HG03095 (cell line): ENCODE data around the gene GRK4.

ENCODE experiments used
- ATAC-seq: cut with Tn5 transposase; IDR thresholded peaks from one replicate; pipeline ENCODE4 v1.9.1; 2021; ENCODE audit warnings: moderate library complexity; ENCODE audit not compliant: unreplicated experiment

Gene GRK4

GRCh38 chr4:3067473-3068001, 104.2 kb downstream of the GRK4 start:
- ATAC-seq: no peak

DNA sequence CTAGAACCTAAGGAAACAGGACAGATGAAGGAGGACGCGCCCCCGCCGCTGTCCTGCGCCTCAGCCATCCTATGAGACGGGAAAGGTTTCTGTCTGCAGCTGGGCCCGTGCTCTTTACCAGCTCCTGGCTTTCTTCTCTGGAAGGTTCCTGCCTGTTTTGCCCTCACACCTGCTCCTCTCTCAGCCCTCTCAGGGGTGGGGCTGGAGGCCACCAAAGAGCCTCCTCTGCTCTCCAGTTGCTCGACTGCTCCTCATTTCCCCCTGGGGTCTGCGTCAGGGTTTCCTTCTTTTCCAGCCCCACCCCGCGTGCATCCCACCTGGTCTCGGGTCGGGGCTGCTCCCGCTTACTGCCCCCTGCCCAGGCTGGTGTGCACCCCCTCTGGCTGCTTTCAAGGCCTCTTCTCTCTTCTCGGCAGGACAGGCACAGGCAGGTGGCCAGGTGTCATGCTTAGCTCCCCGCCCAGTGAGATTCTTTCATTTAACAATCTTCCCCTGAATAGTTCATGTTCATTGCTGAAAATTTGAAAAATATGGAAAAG, 106.4 kb downstream of the GRK4 start:
- no peak for ATAC-seq

- ATAC-seq: no peak
Observed at GRCh38 chr4:3070709-3071500, 107.5 kb downstream of the GRK4 start.

DNA sequence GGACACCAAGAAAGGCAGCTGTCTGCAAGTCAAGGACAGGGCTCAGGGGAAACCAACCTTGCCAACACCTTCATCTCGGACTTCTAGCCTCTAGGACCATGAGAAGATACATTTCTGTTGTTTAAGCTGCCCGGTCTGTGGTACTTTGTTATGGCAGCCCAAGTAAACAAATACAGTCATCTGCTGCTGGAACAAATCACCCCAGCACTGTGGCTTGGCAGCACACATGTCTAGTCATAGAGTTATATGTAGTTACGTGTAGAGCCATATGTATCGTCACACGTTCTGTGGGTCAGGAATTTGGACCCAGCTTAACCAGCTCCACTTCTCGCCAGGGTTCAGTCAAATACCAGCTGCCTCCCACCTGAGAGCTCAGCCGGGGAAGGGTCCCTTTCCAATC, 108.4 kb downstream of the GRK4 start:
- no peak for ATAC-seq

DNA sequence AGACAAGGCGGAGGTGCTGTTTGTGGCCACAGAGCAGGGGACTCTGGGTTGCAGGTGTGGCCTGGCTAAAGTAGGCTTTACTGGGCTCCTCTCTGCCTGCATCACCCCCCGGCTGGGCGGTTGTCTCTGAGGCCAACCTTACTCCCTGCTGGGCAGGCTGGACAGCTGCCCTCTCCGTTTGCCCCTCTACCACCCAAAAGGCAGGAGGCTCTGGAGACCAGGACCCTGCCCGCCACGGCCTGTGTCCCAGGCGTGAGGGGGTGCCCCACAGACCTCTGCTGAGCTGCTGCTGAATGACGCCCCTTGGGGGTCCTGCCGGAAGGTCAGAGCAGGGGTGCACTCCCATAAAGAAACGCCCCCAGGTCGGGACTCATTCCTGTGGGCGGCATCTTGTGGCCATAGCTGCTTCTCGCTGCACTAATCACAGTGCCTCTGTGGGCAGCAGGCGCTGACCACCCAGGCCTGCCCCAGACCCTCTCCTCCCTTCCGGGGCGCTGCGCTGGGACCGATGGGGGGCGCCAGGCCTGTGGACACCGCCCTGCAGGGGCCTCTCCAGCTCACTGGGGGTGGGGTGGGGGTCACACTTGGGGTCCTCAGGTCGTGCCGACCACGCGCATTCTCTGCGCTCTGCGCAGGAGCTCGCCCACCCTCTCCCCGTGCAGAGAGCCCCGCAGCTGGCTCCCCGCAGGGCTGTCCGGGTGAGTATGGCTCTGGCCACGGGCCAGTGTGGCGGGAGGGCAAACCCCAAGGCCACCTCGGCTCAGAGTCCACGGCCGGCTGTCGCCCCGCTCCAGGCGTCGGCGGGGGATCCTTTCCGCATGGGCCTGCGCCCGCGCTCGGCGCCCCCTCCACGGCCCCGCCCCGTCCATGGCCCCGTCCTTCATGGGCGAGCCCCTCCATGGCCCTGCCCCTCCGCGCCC, 110.0 kb downstream of the GRK4 start:
- peak; percentile 26 for ATAC-seq

DNA sequence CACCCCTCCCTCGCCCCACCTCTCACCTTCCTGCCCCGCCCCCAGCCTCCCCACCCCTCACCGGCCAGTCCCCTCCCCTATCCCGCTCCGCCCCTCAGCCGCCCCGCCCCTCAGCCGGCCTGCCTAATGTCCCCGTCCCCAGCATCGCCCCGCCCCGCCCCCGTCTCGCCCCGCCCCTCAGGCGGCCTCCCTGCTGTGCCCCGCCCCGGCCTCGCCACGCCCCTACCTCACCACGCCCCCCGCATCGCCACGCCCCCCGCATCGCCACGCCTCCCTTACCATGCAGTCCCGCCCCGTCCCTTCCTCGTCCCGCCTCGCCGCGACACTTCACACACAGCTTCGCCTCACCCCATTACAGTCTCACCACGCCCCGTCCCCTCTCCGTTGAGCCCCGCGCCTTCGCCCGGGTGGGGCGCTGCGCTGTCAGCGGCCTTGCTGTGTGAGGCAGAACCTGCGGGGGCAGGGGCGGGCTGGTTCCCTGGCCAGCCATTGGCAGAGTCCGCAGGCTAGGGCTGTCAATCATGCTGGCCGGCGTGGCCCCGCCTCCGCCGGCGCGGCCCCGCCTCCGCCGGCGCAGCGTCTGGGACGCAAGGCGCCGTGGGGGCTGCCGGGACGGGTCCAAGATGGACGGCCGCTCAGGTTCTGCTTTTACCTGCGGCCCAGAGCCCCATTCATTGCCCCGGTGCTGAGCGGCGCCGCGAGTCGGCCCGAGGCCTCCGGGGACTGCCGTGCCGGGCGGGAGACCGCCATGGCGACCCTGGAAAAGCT, 110.9 kb downstream of the GRK4 start, which contains the start of the genes HTT and HTT-AS:
Gene HTT, plus strand, starts transcription at position 604 of the 768 bp plus-strand sequence. Its CDS starts 145 bp downstream, at position 749.
Gene HTT-AS, minus strand, starts transcription at position 461 of the 768 bp plus-strand sequence.
- peak; percentile 68 for ATAC-seq

- ATAC-seq: peak; percentile 5
Observed at GRCh38 chr4:3074846-3075651, 111.7 kb downstream of the GRK4 start.

- ATAC-seq: no peak
Observed at GRCh38 chr4:3075652-3075981, 112.2 kb downstream of the GRK4 start.

- peak; percentile 36 for ATAC-seq
Observed at GRCh38 chr4:3077796-3078195, 114.4 kb downstream of the GRK4 start.

GRCh38 chr4:3079694-3080123, 116.3 kb downstream of the GRK4 start:
- ATAC-seq: no peak

DNA sequence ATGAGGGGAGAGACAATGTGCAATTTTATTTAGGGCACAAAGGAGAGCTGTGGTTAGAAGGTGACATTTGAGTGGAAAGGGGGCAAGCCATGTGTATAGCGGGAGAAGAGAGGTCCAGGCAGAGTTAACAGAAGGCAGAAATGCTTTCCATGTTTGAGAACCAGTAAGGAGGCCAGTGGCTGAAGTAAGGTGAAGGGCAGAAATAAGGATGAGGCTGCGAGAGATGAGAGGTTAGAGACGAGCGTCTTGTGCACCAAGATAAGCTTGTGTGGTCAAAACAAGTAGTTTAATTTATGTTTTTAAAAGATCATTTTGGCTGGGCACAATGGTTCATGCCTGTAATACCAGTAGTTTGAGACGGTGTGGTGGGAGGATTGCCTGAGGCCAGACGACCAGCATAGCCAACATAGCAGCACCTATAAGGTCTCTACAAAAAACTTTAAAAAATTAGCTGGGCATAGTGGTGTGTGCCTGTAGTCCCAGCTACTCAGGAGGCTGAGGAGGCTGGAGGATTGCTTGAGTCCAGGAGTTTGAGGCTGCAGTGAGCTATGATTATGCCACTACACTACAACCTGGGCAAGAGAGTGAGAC, 119.6 kb downstream of the GRK4 start:
- no peak for ATAC-seq

GRCh38 chr4:3083732-3084131, 120.4 kb downstream of the GRK4 start:
- no peak for ATAC-seq

- no peak for ATAC-seq
Observed at GRCh38 chr4:3085948-3086670, 122.7 kb downstream of the GRK4 start.

DNA sequence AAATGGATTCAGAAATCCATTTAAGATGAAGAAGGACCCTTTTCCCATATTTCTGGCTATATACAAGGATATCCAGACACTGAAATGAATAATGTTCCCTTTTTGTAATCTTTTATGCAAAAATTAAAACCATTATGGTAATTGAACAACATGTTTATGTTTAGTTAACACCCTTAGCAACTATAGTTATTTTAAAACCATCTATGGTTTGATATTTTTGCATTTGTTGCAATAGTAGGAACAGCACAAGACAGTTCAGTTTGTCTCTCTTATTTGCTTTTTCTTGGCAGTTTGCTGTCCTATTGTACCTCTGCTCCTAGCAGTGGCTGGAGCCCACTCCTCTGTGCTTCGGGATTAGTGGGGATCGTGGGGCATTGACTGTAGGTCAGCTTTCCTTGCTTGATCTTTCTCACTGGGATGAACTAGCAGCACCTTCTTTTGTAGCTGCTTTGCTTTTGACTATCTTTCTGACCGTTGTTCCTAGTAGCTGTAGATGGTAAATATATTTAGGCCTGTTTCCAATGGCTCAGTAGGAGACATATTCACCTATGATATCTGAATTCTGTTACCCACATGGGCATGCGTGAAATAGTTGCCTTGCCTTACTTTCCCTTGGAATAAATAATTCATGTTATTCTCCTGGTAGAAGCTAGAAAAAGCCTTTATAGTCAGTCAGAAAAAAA, 123.9 kb downstream of the GRK4 start:
- ATAC-seq: no peak
